OCI-LY1 (cell line): ENCODE results near the gene IFT88.
"Not testable (repeated sequence)": the region's sequence is repeated elsewhere in the genome, so short reads cannot be mapped to it uniquely, and the experiment has no call there.

Source experiments
- EZH2 ChIP-seq: fragments of 200-600 bp; sonication (generic), shearing (Covaris generic); IDR thresholded peaks from 2 replicates; pipeline ENCODE4 v1.8.0; 2017; ENCODE audit warnings: borderline replicate concordance, mixed run types, mild to moderate bottlenecking, antibody characterized with exemption, low read length, moderate library complexity, mixed read lengths
- TF ChIP-seq, protein P1 (sequence below): fragments of 200-600 bp; sonication (generic), shearing (Covaris generic); IDR thresholded peaks from 2 replicates; pipeline ENCODE4 v1.5.1; 2017; ENCODE audit warnings: mild to moderate bottlenecking, antibody characterized with exemption, low read length, moderate library complexity, mixed read lengths

DNA sequence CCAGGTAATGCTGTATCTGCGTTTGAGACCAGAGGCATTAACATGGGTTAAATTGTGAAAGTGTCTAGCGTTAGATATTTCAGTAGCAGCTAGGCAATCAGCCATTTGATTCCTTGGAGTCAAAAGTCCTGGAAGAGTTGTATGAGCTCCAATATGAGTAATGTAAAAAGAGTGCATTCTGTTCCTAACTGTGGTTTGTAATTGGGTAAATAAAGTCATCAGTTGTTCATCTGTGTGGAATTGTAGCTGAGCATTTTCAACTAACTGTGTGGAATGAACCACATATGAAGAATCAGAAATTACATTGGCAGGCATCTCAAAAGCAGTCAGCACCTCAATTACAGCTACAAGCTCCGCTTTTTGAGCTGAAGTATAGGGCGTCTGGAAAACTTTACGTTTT is 114.5 kb downstream of the IFT88 start:
- TF ChIP-seq EZH2: not testable (repeated sequence)
- TF ChIP-seq, protein P1, sequence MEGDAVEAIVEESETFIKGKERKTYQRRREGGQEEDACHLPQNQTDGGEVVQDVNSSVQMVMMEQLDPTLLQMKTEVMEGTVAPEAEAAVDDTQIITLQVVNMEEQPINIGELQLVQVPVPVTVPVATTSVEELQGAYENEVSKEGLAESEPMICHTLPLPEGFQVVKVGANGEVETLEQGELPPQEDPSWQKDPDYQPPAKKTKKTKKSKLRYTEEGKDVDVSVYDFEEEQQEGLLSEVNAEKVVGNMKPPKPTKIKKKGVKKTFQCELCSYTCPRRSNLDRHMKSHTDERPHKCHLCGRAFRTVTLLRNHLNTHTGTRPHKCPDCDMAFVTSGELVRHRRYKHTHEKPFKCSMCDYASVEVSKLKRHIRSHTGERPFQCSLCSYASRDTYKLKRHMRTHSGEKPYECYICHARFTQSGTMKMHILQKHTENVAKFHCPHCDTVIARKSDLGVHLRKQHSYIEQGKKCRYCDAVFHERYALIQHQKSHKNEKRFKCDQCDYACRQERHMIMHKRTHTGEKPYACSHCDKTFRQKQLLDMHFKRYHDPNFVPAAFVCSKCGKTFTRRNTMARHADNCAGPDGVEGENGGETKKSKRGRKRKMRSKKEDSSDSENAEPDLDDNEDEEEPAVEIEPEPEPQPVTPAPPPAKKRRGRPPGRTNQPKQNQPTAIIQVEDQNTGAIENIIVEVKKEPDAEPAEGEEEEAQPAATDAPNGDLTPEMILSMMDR: not testable (repeated sequence)
